ENCODE results near the gene CCR7.

DNA sequence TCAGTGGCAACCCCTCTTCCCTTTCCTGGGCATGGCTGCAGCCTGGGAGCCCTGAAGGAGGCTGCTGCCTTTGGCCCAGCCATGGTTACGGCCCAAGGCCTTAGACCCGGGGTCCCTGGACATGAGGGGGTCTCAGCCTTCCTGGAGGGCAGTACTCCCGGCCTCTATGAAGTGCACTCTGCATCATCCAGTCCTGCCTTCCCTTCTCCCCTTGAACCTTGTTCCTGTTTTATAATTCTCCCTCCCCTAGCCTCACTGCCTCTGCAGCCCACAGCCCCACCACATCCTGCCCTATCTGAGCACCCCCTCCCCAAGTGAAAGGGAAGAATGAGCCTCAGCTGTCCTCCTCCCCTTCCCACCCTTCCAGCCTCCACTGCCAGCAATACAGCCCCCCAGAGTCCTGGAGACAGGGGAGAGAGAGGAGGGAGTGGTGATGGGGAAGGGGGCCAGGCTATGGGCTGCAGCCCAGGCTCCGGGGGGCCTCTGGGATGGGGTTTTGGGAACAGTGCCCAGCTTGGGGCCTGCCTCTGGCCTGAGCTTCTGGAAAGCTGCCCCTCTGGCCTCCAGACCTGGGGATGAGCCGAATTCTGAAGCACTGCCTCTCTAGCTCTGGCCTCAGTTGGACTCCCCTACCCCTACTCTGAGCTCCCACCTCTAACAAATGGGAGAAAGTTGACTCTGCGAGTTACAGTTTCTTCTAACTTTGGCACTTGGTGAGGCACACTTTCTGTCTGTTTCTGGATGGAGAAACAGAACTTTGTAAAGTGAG, 7.6 kb downstream of the CCR7 start:
- TF ChIP-seq, protein P1, sequence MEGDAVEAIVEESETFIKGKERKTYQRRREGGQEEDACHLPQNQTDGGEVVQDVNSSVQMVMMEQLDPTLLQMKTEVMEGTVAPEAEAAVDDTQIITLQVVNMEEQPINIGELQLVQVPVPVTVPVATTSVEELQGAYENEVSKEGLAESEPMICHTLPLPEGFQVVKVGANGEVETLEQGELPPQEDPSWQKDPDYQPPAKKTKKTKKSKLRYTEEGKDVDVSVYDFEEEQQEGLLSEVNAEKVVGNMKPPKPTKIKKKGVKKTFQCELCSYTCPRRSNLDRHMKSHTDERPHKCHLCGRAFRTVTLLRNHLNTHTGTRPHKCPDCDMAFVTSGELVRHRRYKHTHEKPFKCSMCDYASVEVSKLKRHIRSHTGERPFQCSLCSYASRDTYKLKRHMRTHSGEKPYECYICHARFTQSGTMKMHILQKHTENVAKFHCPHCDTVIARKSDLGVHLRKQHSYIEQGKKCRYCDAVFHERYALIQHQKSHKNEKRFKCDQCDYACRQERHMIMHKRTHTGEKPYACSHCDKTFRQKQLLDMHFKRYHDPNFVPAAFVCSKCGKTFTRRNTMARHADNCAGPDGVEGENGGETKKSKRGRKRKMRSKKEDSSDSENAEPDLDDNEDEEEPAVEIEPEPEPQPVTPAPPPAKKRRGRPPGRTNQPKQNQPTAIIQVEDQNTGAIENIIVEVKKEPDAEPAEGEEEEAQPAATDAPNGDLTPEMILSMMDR (conservative IDR thresholded peaks at IDR 0.05 in 1 of 2, IDR thresholded peaks at IDR 0.05 in 1 of 2; ENCODE audit: extremely low read depth in 1 of 2, insufficient read depth in 1 of 2, low read depth in 1 of 2, low read length in 2 of 2): no peak
- no peak for TF ChIP-seq EZH2 (IDR thresholded peaks at IDR 0.05; ENCODE audit: borderline replicate concordance, low read length)
